Erythroblast (primary cell): ENCODE data around the gene DCLRE1B.

ENCODE experiments used
- GATA1 ChIP-seq: IDR thresholded peaks from 2 replicates; pipeline ENCODE4 v1.6.1; 2011; ENCODE audit warnings: low read depth, mild to moderate bottlenecking, control low read depth, low read length, moderate library complexity
- POLR2A ChIP-seq: IDR thresholded peaks from 2 replicates; pipeline ENCODE4 v1.6.1; 2011; ENCODE audit warnings: mild to moderate bottlenecking, low read length

- TF ChIP-seq POLR2A (no peak), GATA1 (no peak)
These were observed 6.8 kb upstream of the DCLRE1B start for GRCh38 chr1:113898241-113898814.
